ENCODE results near the gene TARDBP.
A peak's percentile ranks its signal among the peaks of the same experiment; 100 is the strongest.
"Not testable (repeated sequence)": the region's sequence is repeated elsewhere in the genome, so short reads cannot be mapped to it uniquely, and the experiment has no call there.

Gene TARDBP
- 97.0 to 161 (median 115) reads per million in 4 experiments for total RNA-seq

DNA sequence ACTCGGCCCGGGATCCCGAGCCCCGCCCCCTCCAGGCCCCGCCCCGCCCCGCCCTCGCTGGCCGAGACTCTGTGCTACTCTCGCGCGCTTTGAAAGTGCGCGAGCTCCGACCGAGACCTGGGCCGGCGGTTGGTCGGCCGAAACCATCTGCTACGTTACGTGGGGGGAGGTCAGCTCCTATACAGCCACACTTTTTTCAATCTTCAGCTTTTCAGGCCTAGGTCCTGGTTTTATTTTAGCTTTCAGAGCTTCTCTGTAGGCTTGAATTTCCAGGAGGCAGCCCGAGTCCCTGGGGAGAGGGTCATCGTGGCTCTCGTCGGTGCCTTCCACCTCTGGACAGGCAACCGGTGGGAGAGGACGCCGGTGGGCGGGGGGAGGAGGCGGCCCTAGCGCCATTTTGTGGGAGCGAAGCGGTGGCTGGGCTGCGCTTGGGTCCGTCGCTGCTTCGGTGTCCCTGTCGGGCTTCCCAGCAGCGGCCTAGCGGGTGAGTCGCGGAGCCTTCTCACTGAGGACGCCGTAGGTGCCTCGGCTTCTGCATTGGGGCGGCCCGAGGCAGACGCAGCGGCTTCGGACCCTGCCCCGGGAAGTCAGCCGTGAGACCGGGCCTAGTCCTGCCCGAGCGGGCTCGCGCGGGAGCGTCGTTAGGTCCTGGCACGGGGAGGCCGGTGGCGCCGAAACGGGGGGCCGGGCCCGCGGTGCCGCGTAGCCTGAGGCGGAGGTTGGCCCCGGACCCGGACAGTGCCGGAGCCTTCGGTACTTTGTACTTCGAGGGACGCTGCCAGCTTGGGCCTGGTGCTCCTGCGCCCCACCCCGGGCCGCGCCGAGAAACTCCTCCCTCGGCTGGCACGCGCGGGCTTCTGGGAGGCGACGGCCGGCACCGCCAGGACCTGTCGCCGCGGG, at the start of gene TARDBP:
Gene TARDBP, plus strand, starts transcription at position 395 of the 900 bp plus-strand sequence. CDS start 1,074 bp downstream, outside the sequence.
- peak; percentile 85 for DNase-seq

DNA sequence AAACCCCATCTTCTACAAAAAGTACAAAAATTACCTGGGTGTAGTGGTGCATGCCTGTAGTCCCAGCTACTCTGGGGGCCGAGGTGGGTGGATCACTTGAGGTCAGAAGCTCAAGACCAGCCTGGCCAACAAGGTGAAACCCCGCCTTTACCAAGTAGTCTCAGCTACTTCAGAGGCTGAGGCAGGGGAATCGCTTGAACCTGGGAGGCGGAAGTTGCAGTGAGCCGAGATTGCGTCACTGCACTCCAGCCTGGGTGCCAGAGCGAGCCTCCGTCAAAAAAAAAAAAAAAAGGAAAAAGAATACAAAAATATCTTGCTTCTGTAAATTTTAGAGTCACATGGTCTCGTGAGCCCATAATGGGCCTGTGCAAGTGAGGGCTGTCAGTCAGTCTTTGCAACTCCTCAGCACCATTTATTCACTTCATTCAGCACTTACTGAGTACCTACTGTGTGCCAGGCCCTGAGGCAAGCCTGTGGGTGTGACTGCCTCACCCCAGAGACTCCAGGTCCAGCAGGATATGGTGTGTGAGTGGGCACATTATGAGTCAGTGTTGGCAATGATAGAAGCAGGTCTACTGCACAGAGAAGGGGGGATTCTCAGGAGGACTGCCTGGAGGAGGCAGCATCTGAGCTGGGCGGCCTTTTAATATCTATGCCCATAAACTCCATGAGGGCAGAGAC, 46.8 kb upstream of the TARDBP start:
- no peak for DNase-seq

DNA sequence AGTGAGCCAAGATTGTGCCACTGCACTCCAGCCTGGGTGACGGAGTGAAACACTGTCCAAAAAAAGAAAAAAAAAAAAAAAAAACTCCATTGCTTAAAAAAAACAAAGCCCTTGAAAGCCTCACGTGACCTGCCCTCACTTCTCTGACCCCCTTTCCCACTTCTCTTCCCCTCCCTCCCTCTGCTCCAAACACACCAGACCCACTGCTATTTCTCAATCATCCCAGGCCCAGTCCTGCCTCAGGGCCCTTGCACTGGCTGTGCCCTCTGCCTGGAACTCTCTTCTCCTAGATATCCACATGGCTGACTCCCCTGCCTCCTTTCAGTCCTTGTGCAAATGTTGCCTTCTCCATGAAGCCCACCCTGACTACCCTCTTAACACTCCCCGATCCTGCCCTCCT, 45.4 kb upstream of the TARDBP start:
- DNase-seq: no peak

DNA sequence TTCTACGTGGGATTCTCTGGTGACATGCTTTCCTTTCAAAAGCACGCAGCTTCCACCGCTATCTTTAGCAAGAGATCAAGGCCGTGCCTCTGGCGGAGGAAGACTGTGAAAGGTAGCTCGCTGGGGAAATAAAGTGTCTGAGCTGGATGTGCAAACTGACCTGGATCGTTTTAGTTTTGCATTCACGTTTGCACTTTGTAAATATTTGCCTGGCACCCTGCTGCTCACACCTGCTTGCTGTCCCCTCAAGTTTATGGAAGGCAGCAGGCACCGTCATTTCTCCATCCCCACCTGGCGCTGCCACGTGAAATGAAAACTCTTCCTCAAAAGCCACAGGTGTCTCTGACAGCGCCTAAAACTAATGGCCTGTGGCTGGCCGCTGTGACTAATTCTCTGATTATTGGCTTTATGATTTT, 44.0 kb upstream of the TARDBP start:
- DNase-seq: no peak

DNA sequence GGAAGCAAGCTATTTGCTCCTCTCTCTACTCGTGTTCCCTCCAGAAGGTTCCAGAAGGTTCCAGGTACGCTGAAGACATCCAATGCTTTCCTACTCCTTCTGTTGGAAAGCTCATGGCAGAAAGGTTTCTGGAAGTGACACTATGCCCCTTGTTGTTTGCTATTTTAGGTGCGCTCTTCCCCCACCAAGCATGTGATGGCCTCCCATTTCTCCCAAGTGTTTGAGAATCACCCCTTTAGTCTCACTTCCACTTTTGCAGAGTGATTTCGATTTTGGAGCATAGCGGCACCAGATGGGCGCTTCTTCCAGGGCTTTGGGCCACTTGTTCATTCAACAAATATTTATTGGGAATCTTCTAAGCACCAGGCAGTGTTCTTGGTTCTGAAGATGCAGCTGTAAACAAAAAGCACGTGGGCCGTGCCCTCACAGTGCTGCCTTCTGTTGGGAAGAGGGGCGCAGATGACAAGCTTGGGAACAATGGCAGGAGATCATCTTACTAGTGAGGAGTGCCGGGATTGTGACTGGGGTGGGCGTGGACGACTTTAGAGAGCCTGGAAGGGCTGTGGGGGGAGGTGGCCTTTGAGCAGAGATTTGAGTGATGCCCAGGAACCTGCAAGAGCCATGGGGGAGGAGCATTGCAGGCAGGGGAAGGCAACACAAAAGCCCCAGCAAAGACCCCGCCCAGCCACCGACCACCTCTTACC, 43.0 kb upstream of the TARDBP start:
- DNase-seq: no peak

DNA sequence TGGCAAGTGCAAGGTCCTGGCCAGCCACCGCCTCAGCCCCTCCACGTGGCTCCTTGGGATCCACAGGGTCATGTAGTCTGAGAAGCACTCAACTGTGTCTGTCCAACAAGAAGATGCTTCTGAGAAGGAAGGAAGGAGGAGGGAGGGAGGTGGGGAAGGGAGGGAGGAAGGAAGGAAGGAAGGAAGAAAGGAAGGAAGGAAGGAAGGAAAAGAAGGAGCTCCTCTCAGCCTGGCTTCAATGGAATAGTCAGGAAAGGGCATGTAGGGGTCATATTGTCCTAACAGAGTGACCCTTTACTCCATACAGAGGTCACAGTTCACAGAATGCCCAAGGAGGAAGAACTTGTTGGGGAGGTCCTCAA, 42.5 kb upstream of the TARDBP start:
- DNase-seq: no peak

DNA sequence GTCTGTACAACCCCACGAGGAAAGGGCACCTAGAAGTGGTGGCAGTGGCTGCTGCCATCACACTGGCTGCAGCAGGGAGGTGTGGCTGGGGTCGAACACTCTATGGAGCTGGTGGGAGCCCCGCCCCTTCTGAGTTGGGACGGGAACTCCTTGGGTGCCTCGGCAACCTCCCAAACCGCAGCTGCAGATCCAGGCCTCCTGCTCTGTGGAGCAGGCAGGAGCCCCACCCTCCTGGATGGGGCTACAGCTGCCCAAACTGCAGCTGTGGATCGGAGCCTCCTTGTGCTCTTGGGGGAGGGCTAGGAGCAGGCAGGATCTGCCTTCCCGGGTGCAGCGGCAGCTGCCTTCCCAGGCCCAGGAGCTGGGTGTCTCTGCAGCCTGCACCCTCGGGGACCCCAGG, 38.9 kb upstream of the TARDBP start:
- no peak for DNase-seq

DNA sequence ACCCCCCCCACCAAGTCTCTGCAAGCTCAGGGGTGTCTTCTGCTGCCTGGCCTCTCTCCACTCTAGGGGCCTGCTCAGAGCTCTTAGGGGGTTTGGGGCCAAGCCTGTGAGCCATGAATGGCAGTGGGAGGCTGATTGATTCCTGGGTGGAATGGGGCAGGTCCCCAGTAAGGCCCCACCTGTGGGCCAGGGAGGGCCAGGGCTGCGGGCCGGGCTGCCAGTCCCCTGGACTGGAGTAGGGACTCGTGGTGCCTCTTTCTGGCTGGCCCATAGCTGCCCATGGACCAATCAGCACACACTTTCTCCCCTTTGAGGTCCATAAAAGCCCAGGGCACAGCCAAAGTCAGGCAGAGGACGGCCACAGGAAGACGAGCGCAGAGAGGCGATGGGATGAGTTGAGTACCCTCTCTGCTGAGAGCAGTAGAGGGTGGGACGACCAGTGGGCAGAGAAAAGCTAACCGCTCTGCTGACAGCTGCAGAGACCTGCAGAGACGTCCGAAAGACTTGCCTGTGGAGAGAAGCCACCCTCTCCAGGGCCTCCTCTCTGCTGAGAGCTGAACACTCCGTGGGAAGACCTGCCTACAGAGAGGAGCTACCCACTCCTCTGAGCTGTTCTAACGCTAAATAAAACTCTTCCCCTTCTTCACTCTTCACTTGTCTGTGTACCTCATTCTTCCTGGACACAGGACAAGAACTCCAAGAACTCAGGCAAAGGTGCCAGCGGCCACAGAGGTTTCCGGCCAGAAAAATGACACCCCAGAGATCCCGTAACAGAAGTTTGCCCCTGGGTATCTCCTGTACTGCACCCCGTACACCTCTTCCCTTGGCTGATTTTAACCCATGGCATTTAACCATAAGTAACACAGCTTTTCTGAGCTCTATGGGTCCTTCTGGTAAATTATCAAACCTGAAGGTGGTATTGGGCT, 38.2 kb upstream of the TARDBP start:
- no peak for DNase-seq

DNA sequence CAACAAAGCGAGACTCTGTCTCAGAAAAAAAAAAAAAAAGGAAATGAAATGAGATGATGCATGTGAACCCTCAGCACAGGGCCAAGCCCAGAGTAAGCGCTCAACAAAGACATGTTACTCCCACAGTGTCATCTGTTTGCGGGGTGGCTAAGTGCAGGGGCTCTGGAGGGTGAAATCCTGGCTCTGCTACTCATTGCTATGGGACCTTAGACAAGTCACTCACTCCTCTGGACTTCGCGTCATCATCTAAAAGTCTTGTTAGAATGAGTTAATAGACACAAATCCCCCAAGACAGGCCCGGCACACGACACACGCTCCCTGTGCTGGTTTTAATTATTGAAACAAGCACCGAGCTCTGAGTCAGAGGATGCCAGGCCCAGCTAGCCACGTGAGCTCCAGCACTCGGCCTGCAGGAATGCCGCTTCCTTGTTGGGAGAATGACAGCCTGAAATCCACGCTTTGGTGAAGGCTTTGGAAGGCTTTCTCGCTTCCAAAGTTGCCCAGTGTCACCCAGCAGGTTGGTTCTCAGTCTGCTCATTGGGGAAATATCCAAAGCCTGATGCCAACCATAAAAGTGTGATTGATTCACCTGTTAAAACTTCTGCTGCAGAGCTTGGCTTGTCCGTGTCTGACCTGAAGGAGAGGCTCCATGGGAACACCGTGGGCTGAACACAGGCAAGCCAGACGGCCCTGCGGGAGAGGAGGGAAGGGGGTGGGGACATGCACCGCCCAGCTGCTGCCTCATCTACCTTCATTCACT, 36.7 kb upstream of the TARDBP start:
- no peak for DNase-seq

DNA sequence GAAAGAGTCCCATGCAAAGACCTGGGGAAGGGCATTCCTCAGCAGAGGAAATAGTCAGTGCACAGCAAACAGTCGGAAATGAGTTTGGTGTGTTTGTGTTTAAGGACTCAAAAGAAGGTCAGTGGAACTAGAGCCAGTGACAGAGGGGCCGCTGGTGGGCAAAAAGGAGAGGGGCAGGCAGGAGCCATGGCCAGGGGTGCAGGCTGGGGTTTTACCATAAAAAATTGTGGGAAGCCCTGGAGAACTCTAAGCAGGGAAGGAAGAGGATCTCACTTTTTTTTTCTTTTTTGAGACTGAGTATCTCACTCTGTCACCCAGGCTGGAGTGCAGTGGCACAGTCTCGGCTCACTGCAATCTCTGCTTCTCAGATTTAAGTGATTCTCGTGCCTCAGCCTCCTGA, 33.7 kb upstream of the TARDBP start:
- DNase-seq: no peak

DNA sequence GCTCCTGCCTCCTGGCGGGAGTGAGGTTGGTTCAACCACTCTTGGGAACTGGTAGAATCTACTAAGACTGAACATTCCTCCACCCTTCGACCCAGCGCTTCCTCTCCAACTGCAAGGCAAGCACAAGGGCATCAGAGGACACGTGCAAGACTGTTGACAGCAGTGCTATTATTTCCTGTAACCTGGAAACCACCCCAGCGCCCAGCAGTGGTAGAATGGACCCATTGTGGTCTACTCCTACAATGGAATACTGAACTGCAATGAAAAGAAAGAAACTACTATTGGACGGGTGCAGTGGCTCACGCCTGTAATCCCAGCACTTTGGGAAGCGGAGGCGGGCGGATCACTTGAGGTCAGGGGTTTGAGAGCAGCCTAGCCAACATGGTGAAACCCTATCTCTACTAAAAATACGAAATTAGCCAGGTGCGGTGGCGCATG, 33.0 kb upstream of the TARDBP start:
- DNase-seq: no peak

DNA sequence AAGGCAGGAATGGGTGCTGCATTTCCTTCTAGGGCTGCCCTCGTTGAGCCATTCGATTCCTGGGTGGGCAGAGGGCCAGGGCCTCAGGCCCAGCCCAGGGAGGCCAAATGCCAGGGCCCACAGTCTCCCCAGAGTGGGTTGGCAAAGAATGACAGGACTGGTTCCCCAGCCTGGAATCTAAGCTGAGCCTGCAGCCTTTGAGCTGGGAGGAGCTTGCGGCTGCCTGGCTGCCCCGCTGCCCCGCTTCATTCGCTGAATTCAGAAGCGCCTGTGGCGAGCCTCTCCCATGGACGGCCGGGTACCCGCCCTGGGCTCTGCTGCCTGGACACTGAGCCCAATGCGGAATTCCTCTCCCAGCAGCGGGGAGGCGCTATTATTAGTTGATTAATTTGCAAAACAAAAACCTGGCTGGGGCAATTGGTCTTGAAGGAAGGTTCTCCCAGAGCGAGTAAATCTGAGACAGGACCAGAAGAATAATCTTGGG, 32.3 kb upstream of the TARDBP start:
- DNase-seq: no peak

DNA sequence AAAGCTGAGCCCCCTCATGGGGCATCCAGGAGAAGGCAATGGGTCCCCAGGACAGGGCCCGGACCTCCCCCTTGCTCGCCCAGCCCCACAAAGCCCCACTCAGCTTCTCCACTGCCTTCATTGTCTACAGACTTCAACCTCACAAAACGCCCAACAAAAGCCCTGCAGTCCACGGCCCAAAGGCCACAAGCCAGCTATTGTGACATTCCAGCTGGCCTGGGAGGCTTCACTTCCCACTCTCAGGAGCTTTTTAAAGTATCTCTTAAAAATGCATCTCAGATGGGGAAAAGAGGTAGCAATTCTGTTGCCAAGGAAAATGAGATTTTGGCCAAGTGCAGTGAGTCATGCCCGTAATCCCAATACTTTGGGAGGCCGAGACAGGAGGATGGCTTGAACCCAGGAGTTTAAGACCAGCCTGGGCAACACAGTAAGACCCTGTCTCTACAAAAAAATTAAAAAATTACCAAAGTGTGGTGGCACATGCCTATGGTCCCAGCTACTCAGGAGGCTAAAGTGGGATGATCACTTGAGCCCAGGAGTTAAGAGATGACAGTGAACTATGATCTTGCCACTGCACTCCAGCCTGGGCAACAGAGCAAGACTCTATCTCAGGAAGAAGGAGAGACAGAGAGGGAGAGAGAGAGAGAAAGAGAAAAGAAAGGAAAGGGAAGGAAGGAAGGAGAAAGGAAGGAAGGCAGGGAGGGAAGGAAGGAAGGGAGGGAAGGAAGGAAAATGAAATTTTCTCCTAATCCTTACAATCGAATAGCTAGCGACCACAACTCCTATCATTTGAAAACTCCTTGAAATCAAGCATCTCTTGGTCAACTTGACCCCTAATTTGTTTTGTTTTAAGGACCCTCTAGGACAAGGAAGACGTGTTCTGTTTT, 31.4 kb upstream of the TARDBP start:
- DNase-seq: no peak

DNA sequence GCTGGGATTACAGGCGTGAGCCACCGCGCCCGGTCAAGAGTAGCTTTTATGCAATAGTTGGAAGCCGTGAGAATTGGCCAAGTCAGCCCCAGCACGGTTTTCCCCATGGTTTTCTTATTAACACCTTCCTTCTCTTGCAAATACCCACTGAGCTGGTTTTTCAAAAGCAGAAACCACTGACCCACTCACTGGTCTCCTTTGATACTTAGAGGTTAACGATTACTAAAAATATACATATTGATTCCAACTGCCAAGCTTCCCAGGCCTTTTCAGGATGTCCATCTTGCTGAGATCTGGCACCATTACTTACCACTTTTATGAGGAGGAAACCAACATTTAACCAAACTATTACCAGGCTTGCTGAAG, 25.9 kb upstream of the TARDBP start:
- DNase-seq: no peak

DNA sequence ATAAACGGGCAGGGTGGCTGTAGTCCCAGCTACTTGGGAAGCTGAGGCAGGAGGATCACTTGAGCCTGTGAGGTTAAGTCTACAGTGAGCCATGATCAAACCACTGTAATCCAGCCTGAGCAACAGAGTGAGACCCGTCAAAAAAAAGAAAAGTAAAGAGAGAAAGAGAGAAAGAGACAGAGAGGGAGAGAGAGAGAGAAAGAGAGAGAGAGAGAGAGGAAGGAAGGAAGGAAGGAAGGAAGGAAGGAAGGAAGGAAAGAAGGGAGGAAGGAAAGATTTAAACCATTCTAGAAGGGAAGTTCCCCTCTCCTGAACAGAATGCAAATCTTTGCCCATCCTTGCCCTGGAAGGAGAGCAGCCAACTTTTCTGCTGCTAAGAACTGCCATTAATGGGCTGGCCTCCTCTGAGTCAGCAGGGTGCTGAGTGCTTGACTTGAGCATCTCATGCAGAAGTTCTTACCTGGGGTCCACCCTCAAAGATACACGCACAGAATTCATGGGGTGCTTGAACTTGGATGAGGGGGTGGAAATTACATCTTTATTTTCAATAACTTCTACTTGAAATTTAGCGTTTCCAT, 24.5 kb upstream of the TARDBP start:
- DNase-seq: no peak

DNA sequence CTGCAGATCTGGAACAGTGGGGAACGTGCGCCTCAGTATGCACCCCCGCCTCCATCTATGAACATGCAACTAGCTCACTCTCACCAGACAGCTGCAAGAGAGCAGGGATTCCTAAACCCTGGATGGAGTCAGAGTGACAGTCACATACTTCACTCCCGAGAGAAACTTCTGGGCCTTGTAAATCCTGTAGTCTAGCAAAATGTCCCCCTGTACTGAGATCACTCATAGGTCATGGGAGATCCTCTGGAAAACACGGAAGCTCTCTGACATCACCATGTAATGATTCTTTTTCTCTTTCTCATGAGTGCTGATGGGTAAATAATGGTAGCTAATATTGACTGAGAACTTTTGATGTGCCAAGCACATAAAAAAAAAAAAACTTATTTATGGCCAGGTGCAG, 23.4 kb upstream of the TARDBP start:
- no peak for DNase-seq

DNA sequence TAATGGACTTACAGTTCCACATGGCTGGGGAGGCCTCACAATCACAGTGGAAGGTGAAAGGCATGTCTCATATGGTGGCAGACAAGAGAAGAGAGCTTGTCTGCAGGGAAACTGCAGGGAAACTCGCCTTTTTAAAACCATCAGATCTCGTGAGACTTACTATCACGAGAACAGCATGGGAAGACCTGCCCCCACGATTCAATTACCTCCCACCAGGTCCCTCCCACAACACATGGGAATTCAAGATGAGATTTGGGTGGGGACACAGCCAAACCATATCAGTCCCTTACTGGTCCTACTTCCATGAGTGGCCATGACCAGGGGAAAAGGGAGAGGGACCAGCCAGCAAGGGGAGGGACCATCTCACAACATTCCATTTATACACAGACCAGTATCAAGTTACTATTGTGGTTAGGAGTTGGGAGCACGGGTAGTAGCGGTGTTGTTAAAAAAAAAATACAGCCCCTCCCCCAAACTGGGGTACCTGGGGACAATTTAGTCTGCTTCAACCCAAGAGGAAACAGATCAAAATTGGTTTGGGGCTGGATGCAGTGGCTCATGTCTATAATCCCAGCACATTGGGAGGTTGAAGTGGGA, 22.4 kb upstream of the TARDBP start:
- DNase-seq: not testable (repeated sequence)

DNA sequence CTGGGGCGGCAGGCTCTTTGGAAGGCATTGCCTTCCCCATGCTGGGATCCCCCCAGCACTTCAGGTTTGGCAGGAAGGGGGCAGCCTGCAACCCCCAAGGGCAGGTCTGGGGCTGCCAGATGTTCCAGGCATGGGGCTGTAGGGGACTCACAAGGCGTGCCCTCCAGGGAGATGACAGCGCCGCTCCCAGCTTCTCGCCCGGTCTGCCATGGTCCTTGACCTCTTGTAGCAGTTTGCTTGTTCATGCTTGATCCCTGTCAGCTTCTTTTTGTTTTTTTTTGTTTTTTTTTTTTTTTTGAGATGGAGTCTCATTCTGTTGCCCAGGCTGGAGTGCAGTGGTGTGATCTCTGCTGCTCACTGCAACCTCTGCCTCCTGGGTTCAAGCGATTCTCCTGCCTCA, 21.6 kb upstream of the TARDBP start:
- no peak for DNase-seq

DNA sequence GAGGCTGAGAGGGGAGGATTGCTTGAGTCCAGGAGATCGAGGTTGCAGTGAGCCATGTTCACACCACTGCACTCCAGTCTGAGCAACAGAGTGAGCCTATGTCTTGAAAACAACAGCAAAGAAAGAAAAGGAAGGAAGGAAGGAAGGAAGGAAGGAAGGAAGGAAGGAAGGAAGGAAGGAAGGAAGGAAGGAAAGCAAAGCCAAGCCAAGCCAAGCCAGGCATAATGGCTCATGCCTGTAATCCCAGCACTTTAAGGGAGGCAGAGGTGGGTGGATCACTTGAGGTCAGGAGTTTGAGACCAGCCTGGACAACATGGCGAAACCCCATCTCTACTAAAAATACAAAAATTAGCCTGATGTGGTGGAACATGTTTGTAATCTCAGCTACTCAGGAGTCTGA, 20.4 kb upstream of the TARDBP start:
- not testable (repeated sequence) for DNase-seq

DNA sequence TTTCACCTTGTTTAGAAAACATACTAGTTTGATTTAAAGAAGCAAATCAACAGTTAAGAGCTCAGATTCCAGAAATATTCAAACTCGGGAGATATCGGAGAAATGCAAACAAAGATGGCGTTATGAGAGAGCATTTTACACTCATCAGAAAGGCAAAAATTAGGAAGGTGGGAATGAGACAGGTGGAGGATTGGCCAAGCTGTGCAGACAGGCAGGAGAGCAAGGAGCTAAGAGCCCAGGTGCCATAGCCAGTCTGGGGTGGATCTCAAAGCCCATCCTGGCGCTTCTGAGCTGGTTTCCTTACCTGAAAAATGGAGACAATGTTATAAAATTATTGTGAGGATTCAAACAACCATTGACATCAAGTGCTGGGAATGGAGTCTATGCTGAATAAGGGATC, 19.6 kb upstream of the TARDBP start:
- no peak for DNase-seq

All from effector CD8-positive, alpha-beta T cell (primary cell).